ENCODE results near the gene POLR1E.

GRCh38 chr9:37534412-37534811 is 48.7 kb downstream of the POLR1E start:
- no peak for TF ChIP-seq CTCF (IDR thresholded peaks at IDR 0.05)
- TF ChIP-seq POLR2A (IDR thresholded peaks at IDR 0.05): no peak
- TF ChIP-seq EP300 (IDR thresholded peaks at IDR 0.05; ENCODE audit: low read depth): no peak
